Measurements from ENCODE around the gene HAND1.

GRCh38 chr5:154478224-154478565 is at the start of gene HAND1:
- TF ChIP-seq, protein P1, sequence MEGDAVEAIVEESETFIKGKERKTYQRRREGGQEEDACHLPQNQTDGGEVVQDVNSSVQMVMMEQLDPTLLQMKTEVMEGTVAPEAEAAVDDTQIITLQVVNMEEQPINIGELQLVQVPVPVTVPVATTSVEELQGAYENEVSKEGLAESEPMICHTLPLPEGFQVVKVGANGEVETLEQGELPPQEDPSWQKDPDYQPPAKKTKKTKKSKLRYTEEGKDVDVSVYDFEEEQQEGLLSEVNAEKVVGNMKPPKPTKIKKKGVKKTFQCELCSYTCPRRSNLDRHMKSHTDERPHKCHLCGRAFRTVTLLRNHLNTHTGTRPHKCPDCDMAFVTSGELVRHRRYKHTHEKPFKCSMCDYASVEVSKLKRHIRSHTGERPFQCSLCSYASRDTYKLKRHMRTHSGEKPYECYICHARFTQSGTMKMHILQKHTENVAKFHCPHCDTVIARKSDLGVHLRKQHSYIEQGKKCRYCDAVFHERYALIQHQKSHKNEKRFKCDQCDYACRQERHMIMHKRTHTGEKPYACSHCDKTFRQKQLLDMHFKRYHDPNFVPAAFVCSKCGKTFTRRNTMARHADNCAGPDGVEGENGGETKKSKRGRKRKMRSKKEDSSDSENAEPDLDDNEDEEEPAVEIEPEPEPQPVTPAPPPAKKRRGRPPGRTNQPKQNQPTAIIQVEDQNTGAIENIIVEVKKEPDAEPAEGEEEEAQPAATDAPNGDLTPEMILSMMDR (IDR thresholded peaks at IDR 0.05) = no peak
- TF ChIP-seq POLR2A (IDR thresholded peaks at IDR 0.05) = no peak

All from adrenal gland (tissue), 5 donors.